ENCODE measurements around the gene FXYD6.
"Not testable (repeated sequence)": the region's sequence is repeated elsewhere in the genome, so short reads cannot be mapped to it uniquely, and the experiment has no call there.

The FXYD6 gene

GRCh38 chr11:117819096-117820040 is 57.1 kb downstream of the FXYD6 start:
- no peak for DNase-seq (ENCODE audit: low read depth in 2 of 3, low spot score in 1 of 3)

- peak in 1 of 3 donors; percentile 41 for DNase-seq (ENCODE audit: low read depth in 2 of 3, low spot score in 1 of 3)
Measured at GRCh38 chr11:117818041-117818873, 58.2 kb downstream of the FXYD6 start.

GRCh38 chr11:117817368-117818040 is 59.0 kb downstream of the FXYD6 start:
- peak; percentile 87 to 97 (median 89) for DNase-seq (ENCODE audit: low read depth in 2 of 3, low spot score in 1 of 3)

GRCh38 chr11:117816846-117817367 is 59.6 kb downstream of the FXYD6 start:
- no peak for DNase-seq (ENCODE audit: low read depth in 2 of 3, low spot score in 1 of 3)

GRCh38 chr11:117816151-117816741 is 60.2 kb downstream of the FXYD6 start:
- no peak for DNase-seq (ENCODE audit: low read depth in 2 of 3, low spot score in 1 of 3)

- DNase-seq (ENCODE audit: low read depth in 2 of 3, low spot score in 1 of 3) = peak in 2 of 3 donors; percentile 49 to 63
Measured at GRCh38 chr11:117815262-117815803, 61.1 kb downstream of the FXYD6 start.

GRCh38 chr11:117814766-117815261 is 61.6 kb downstream of the FXYD6 start:
- peak; percentile 56 to 72 (median 63) for DNase-seq (ENCODE audit: low read depth in 2 of 3, low spot score in 1 of 3)

- DNase-seq (ENCODE audit: low read depth in 2 of 3, low spot score in 1 of 3) = no peak
Measured at GRCh38 chr11:117814204-117814765, 62.2 kb downstream of the FXYD6 start.

- DNase-seq (ENCODE audit: low read depth in 2 of 3, low spot score in 1 of 3) = not testable (repeated sequence)
Measured at GRCh38 chr11:117810056-117810451, 66.4 kb downstream of the FXYD6 start.

- DNase-seq (ENCODE audit: low read depth in 2 of 3, low spot score in 1 of 3) = peak in 1 of 3 donors; percentile 43
Measured at GRCh38 chr11:117809236-117810055, 67.0 kb downstream of the FXYD6 start.

GRCh38 chr11:117808784-117809183 is 67.7 kb downstream of the FXYD6 start:
- DNase-seq (ENCODE audit: low read depth in 2 of 3, low spot score in 1 of 3) = no peak

GRCh38 chr11:117807482-117808327 is 68.8 kb downstream of the FXYD6 start:
- DNase-seq (ENCODE audit: low read depth in 2 of 3, low spot score in 1 of 3) = peak; percentile 54 to 68 (median 66)

GRCh38 chr11:117806846-117807245 is 69.6 kb downstream of the FXYD6 start:
- no peak for DNase-seq (ENCODE audit: low read depth in 2 of 3, low spot score in 1 of 3)

- DNase-seq (ENCODE audit: low read depth in 2 of 3, low spot score in 1 of 3) = no peak
Measured at GRCh38 chr11:117805045-117805444, 71.4 kb downstream of the FXYD6 start.

- DNase-seq (ENCODE audit: low read depth in 2 of 3, low spot score in 1 of 3) = no peak
Measured at GRCh38 chr11:117803896-117804295, 72.6 kb downstream of the FXYD6 start.

GRCh38 chr11:117799634-117800033 is 76.8 kb downstream of the FXYD6 start:
- DNase-seq (ENCODE audit: low read depth in 2 of 3, low spot score in 1 of 3) = no peak

GRCh38 chr11:117796872-117797529 is 79.5 kb downstream of the FXYD6 start, which contains the start of gene DSCAML1:
DSCAML1 (minus strand) TSS chr11:117797216; CDS start chr11:117797079, 137 bp downstream.
- no peak for DNase-seq (ENCODE audit: low read depth in 2 of 3, low spot score in 1 of 3)

All from stimulated activated CD4-positive, alpha-beta T cell treated with anti-CD3 and anti-CD28 coated beads, Interleukin-12 subunit alpha, Interleukin-12 subunit beta, amount 100 ng/mL, for 48 hours (primary cell).